PFSK-1 (cell line): ENCODE data around the gene SMYD1.

Experiments used
- POLR2AphosphoS5 ChIP-seq: IDR thresholded peaks from 2 replicates; pipeline ENCODE4 v1.6.1; 2012; ENCODE audit warnings: low read depth, mild to moderate bottlenecking, control low read depth, low read length, moderate library complexity
- SIN3A ChIP-seq: IDR thresholded peaks from 2 replicates; pipeline ENCODE4 v1.6.1; 2012; ENCODE audit warnings: mild to moderate bottlenecking, low read length, moderate library complexity, borderline replicate concordance; ENCODE audit not compliant: insufficient read depth
- TAF1 ChIP-seq: IDR thresholded peaks from 2 replicates; pipeline ENCODE4 v1.6.1; 2012; ENCODE audit warnings: low read length, control low read depth, borderline replicate concordance; ENCODE audit not compliant: insufficient read depth

- TF ChIP-seq POLR2AphosphoS5, result no peak
- no peak for TF ChIP-seq TAF1
- TF ChIP-seq SIN3A, result no peak
These were observed 48.7 kb upstream of the SMYD1 start for GRCh38 chr2:88018909-88019308.
